DOHH2 (cell line): ENCODE data around the gene THRSP.

Experiments
- EZH2phosphoT487 ChIP-seq: fragments of 200-600 bp; sonication (generic); IDR thresholded peaks from 2 replicates; pipeline ENCODE4 v1.6.1; 2017; ENCODE audit warnings: borderline replicate concordance, mild to moderate bottlenecking, antibody characterized with exemption, low read length, moderate library complexity, mixed read lengths
- TF ChIP-seq, protein P1 (sequence below): fragments of 200-600 bp; sonication (generic); IDR thresholded peaks from one replicate; pipeline ENCODE4 v1.5.1; 2014; ENCODE audit warnings: antibody characterized with exemption, mild to moderate bottlenecking, low read depth, low read length; ENCODE audit not compliant: poor library complexity, severe bottlenecking

DNA sequence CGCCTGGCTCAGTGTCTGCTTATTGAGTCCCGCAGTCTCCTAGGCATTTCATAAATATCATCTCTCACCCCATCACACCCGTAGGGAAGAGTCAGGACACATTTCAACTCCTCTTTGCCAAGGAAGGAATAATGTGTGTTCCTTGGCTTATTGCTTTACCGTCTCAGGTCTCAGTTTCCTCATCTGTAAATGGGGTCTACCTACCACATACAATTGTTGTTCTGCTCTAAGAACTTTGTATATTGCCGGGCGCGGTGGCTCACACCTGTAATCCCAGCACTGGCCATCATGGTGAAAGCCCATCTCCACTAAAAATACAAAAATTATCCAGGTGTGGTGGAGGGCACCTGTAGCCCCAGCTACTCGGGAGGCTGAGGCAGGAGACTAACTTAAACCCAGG lies 3.1 kb upstream of the THRSP start:
- TF ChIP-seq, protein P1, sequence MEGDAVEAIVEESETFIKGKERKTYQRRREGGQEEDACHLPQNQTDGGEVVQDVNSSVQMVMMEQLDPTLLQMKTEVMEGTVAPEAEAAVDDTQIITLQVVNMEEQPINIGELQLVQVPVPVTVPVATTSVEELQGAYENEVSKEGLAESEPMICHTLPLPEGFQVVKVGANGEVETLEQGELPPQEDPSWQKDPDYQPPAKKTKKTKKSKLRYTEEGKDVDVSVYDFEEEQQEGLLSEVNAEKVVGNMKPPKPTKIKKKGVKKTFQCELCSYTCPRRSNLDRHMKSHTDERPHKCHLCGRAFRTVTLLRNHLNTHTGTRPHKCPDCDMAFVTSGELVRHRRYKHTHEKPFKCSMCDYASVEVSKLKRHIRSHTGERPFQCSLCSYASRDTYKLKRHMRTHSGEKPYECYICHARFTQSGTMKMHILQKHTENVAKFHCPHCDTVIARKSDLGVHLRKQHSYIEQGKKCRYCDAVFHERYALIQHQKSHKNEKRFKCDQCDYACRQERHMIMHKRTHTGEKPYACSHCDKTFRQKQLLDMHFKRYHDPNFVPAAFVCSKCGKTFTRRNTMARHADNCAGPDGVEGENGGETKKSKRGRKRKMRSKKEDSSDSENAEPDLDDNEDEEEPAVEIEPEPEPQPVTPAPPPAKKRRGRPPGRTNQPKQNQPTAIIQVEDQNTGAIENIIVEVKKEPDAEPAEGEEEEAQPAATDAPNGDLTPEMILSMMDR = no peak
- TF ChIP-seq EZH2phosphoT487 = no peak
